Natural killer cell (primary cell): ENCODE measurements around the gene SELENOI. TPM values are rescaled to one million over a fixed set of nuclear protein-coding genes. Genes with fewer than 3 reads are reported as not detected.

Experiments
- ATAC-seq, 3 donors: fragments of 150-1000 bp in 2 of 3; fragments of 200-7000 bp in 1 of 3; cut with Tn5 transposase; 1 replicate in 1 of 3; 2 replicates in 2 of 3; pipeline ENCODE4 v1.10.0; 2021; ENCODE audit warnings: mild to moderate bottlenecking in 2 of 3, moderate library complexity in 2 of 3
- DNase-seq, 2 donors: peaks; one replicate each; pipeline versions ENCODE4 v3.0.0 to v3.0.0-alpha.2; 2013 to 2021; ENCODE audit warnings: mixed read lengths in 1 of 2
- H3K27ac ChIP-seq: one replicate; pipeline ENCODE4 v1.5.1; 2013; ENCODE audit warnings: mild to moderate bottlenecking, low read length
- H3K27me3 ChIP-seq: one replicate; pipeline ENCODE4 v1.6.1; 2013; ENCODE audit warnings: low read length; ENCODE audit not compliant: control insufficient read depth, insufficient read depth
- H3K36me3 ChIP-seq: one replicate; pipeline ENCODE4 v1.6.1; 2013; ENCODE audit warnings: low read length; ENCODE audit not compliant: control insufficient read depth, insufficient read depth
- H3K4me1 ChIP-seq: one replicate; pipeline ENCODE4 v1.6.1; 2013; ENCODE audit warnings: low read length; ENCODE audit not compliant: control insufficient read depth, insufficient read depth
- H3K4me3 ChIP-seq: one replicate; pipeline ENCODE4 v1.5.1; 2013; ENCODE audit warnings: low read length
- H3K9me3 ChIP-seq: one replicate; pipeline ENCODE4 v1.6.1; 2013; ENCODE audit warnings: low read length; ENCODE audit not compliant: control insufficient read depth, insufficient read depth
- H3K27ac Mint-ChIP-seq, 2 donors: one replicate each; pipeline ENCODE4 v1.8.0; 2022; ENCODE audit warnings: mild to moderate bottlenecking in 2 of 2, mixed read lengths in 2 of 2, moderate library complexity in 1 of 2
- H3K27me3 Mint-ChIP-seq, 2 donors: one replicate each; pipeline ENCODE4 v1.8.0; 2022; ENCODE audit warnings: low read depth in 2 of 2, mixed read lengths in 2 of 2
- H3K36me3 Mint-ChIP-seq: one replicate; pipeline ENCODE4 v1.8.0; 2022; ENCODE audit warnings: mixed read lengths
- H3K4me1 Mint-ChIP-seq, 2 donors: one replicate each; pipeline ENCODE4 v1.8.0; 2022; ENCODE audit warnings: mixed read lengths in 2 of 2
- H3K4me3 Mint-ChIP-seq: one replicate; pipeline ENCODE4 v1.8.0; 2022; ENCODE audit warnings: mild to moderate bottlenecking, moderate library complexity, mixed read lengths
- H3K9me3 Mint-ChIP-seq, 2 donors: one replicate each; pipeline ENCODE4 v1.8.0; 2022; ENCODE audit warnings: mixed read lengths in 2 of 2
- CTCF ChIP-seq: fragments of 200-600 bp; IDR thresholded peaks from one replicate; pipeline ENCODE4 v1.8.0; 2022; ENCODE audit warnings: antibody characterized with exemption
- WGBS: methylation state at CpG from one replicate; pipeline ENCODE4 v1.1.7; 2013; ENCODE audit warnings: missing lambda C conversion rate; ENCODE audit not compliant: insufficient coverage; 5-methylcytosine and 5-hydroxymethylcytosine counted together
- intact Hi-C: fragments of 100-400 bp; cut with micrococcal nuclease; formaldehyde crosslinking; loops from one replicate; pipeline ENCODE4 v1.14.2; 2022
- total RNA-seq, 4 donors: library from RNA; stranded (reverse); fragments of 120-200 nt in 1 of 4; gene quantifications; one replicate each; pipeline versions ENCODE4 v1.2.3 to v1.2.4, GENCODE V29; 2013 to 2022

SELENOI gene
- total RNA-seq, 3 donors from 2014 or later (not counting 1 experiment from before 2014, with no cell fraction given): 28.1 to 47.6 (median 36.4) TPM

GRCh38 chr2:26346454-26347053 is 611 bp downstream of the SELENOI start, which contains the start of gene ADGRF3:
ADGRF3 (minus strand) TSS chr2:26346789; CDS start chr2:26346234, 555 bp downstream.
- H3K27me3 Mint-ChIP-seq: no peaks in the 10 kb centered on the region
- peak within 1 kb of the TSS; percentile 95 to 99 for H3K27ac Mint-ChIP-seq
- H3K36me3 ChIP-seq: no peaks in the 10 kb centered on the region
- no peak for TF ChIP-seq CTCF
- no peaks in the 10 kb centered on the region for H3K9me3 ChIP-seq
- no peaks in the 10 kb centered on the region for H3K36me3 Mint-ChIP-seq
- H3K4me1 Mint-ChIP-seq: peaks cover 38 to 40% of the 10 kb centered on the region in 2 donors
- H3K9me3 Mint-ChIP-seq: no peaks in the 10 kb centered on the region
- WGBS: under 1% methylated on average over 28 of the region's 28 CpGs
- peak within 1 kb of the TSS; percentile 99 for H3K4me3 Mint-ChIP-seq
- ATAC-seq: peak in 2 of 3 donors; percentile 4 to 15
- H3K4me3 ChIP-seq: peak within 1 kb of the TSS; percentile 90
- peak; percentile 44 to 83 for DNase-seq
- peak within 1 kb of the TSS; percentile 91 for H3K27ac ChIP-seq
- intact Hi-C loops: loop anchor here (5.0 kb wide), 2 partner anchors 469 to 1374 kb away; partner anchors contain the start of genes ASXL2 and DNAJC27
- no peaks in the 10 kb centered on the region for H3K27me3 ChIP-seq
- H3K4me1 ChIP-seq: peaks cover 16% of the 10 kb centered on the region

- peak overlapping the region; percentile 73 for H3K4me3 ChIP-seq
- no peak for ATAC-seq
- H3K27me3 ChIP-seq: no peaks in the 10 kb centered on the region
- no peaks in the 10 kb centered on the region for H3K27me3 Mint-ChIP-seq
- intact Hi-C loops: loop anchor here (5.0 kb wide), 2 partner anchors 470 to 1375 kb away; partner anchors contain the start of genes ASXL2 and DNAJC27
- H3K4me1 ChIP-seq: peaks cover 16% of the 10 kb centered on the region
- H3K36me3 Mint-ChIP-seq: no peaks in the 10 kb centered on the region
- peak in 1 of 2 donors; percentile 29 for DNase-seq
- H3K4me3 Mint-ChIP-seq: peak overlapping the region; percentile 99
- H3K27ac ChIP-seq: peak overlapping the region; percentile 77
- peak overlapping the region; percentile 95 to 99 for H3K27ac Mint-ChIP-seq
- H3K36me3 ChIP-seq: no peaks in the 10 kb centered on the region
- H3K4me1 Mint-ChIP-seq: peaks cover 40 to 44% of the 10 kb centered on the region in 2 donors
- 20% methylated on average over 4 of the region's 5 CpGs for WGBS
- no peaks in the 10 kb centered on the region for H3K9me3 Mint-ChIP-seq
- no peaks in the 10 kb centered on the region for H3K9me3 ChIP-seq
- no peak for TF ChIP-seq CTCF
Measured at GRCh38 chr2:26347286-26347865, 1.4 kb downstream of the SELENOI start.

- WGBS: 91% methylated on average over 2 of the region's 3 CpGs
- Histone ChIP-seq H3K36me3 (no peaks in the 10 kb centered on the region), H3K4me3 (no peak overlapping the region), H3K4me1 (peaks cover 9% of the 10 kb centered on the region), H3K27me3 (no peaks in the 10 kb centered on the region), H3K9me3 (no peaks in the 10 kb centered on the region), H3K27ac (no peak overlapping the region)
- no peak for DNase-seq
- H3K9me3 Mint-ChIP-seq: no peaks in the 10 kb centered on the region
- no peak for ATAC-seq
- intact Hi-C loops: loop anchor here (5.0 kb wide), 2 partner anchors 472 to 1377 kb away; partner anchors contain the start of genes ASXL2 and DNAJC27
- peaks cover 48 to 49% of the 10 kb centered on the region in 2 donors for H3K4me1 Mint-ChIP-seq
- H3K27me3 Mint-ChIP-seq: no peaks in the 10 kb centered on the region
- no peak overlapping the region for H3K4me3 Mint-ChIP-seq
- no peak for TF ChIP-seq CTCF
- H3K36me3 Mint-ChIP-seq: no peaks in the 10 kb centered on the region
- peak overlapping the region in 1 of 2 donors; percentile 99 for H3K27ac Mint-ChIP-seq
Measured at GRCh38 chr2:26349690-26350089, 3.7 kb downstream of the SELENOI start.
